Lower leg skin (tissue), 3 donors: ENCODE data around the gene PCDHGA1.

Experiments used
- CTCF ChIP-seq, 3 donors: fragments of 450-650 bp; IDR thresholded peaks; one replicate each; pipeline ENCODE4 v1.5.1; 2016; ENCODE audit warnings: antibody characterized with exemption in 3 of 3, mild to moderate bottlenecking in 3 of 3, moderate library complexity in 2 of 3
- POLR2A ChIP-seq, 2 donors: fragments of 450-650 bp; IDR thresholded peaks; one replicate each; pipeline ENCODE4 v1.6.1; 2016 to 2017; ENCODE audit warnings: antibody characterized with exemption in 2 of 2, mild to moderate bottlenecking in 1 of 2, moderate library complexity in 1 of 2

- TF ChIP-seq POLR2A (IDR thresholded peaks at IDR 0.05) (no peak), CTCF (IDR thresholded peaks at IDR 0.05) (no peak)
Measured at GRCh38 chr5:141373673-141374317, 43.5 kb downstream of the PCDHGA1 start, which contains the start of gene PCDHGA6.
